ENCODE results near the gene DAD1.

The DAD1 gene

DNA sequence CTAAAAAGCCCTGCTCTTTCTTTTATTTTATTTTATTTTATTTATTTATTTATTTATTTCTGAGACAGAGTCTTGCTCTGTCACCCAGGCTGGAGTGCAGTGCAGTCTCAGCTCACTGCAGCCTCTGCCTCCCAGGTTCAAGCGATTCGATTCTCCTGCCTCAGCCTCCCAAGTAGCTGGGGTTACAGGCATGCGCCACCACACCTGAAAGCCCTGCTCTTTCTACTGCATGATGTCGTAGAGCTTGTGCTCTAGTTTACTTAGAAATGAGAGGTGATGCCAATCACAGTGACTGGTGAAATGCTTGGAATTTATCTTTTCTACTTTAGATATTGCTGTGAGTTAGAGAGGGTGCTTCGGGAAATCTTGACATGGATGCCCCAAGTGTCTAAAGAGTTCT is 54.5 kb downstream of the DAD1 start:
- no peak for DNase-seq

- no peak for DNase-seq
These were observed 55.2 kb downstream of the DAD1 start for GRCh38 chr14:22533739-22534359.

DNA sequence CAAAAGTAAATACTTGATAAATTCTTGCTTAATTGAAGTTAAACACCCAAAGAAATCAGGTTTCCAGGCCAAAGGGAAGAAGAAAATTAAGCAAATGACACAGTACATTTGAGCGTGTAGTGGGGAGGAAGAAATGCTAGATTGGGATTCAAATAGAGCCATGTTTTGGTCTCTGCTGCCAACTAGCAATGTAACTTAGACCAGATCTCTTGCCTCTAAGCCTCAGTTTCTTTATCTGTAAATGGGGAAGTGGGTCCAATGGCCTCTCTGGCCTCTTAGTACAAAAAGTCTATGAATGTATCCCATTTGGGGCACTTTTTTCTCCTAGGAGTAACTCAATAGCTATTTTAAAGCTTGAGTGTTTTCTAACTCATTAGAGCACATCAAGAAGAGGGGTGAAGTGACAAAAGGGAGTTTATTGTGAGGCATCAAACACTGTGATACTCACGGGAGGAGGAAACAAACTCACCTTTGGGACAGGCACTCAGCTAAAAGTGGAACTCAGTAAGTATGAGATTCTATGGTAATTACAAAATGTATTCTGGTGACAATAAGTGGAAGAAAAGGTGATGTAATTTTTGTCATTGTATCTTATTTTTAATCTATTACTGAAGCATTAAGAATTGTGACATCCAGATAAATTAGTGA is 55.8 kb downstream of the DAD1 start:
- no peak for DNase-seq

- no peak for DNase-seq
These were observed 56.5 kb downstream of the DAD1 start for GRCh38 chr14:22532345-22533056.

GRCh38 chr14:22531451-22532344 is 57.3 kb downstream of the DAD1 start:
- peak; percentile 83 for DNase-seq

- DNase-seq: no peak
These were observed 58.9 kb downstream of the DAD1 start for GRCh38 chr14:22530127-22530526.

- no peak for DNase-seq
These were observed 62.3 kb downstream of the DAD1 start for GRCh38 chr14:22526744-22527143.

GRCh38 chr14:22526218-22526617 is 62.8 kb downstream of the DAD1 start:
- no peak for DNase-seq

DNA sequence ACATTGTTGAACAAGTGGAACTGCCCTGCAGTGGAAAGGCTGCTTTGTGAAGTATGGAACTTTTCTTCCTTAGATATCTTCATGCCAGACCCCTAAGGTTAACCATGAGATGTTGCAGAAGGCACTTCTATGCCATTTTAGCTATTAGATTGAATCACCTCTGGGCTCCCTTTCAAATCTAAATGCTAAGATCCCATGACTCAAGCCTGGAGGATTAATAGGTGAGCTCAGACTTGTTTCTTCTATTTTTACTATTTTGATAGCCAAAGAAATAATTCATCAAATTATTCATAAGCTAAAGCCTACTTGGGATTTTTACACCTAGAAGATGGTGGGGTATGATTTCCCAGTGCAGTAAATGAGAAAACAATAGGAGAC is 64.3 kb downstream of the DAD1 start:
- no peak for DNase-seq

- no peak for DNase-seq
These were observed 64.8 kb downstream of the DAD1 start for GRCh38 chr14:22524115-22524783.

DNA sequence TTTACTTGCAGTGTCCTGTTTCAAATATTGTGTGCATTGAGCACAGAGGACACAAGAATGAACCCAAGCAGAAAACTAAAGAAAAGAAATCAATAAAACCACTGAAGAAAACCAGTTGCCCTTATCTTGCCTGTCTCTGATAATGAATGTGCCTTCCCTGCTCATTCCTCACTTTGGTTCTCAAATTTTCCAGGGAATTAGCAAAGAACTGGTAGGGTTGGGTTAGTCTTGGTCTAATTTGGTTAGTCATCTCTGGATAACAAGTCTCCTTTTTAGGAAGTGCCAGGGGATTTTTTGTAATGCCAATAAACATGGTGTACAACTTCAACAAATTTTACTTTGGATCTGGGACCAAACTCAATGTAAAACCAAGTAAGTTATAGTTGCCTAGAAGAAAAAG is 65.7 kb downstream of the DAD1 start:
- DNase-seq: no peak

DNA sequence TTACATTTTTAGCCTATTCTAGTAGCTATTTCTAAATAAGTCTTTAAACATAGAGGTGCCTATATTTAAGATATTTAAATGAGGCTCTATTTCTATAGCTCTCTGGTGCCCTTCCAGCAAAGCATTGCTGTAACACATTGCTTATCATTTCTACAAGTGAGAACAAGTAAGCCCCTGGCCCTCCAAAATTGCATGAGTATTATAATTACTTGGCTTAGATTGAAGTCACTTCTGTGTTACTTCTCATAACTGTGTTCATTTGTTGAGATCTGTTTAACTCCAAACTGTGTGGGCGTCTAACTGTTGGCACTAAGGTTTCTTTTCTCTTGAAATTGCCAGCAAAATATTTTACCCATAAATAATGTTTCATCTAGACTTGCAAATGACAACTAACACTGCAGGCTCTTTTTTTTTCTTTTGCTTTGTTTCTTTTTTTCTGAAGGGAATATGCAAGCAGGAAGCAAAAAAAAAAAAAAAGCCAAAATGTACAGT is 66.5 kb downstream of the DAD1 start:
- no peak for DNase-seq

DNA sequence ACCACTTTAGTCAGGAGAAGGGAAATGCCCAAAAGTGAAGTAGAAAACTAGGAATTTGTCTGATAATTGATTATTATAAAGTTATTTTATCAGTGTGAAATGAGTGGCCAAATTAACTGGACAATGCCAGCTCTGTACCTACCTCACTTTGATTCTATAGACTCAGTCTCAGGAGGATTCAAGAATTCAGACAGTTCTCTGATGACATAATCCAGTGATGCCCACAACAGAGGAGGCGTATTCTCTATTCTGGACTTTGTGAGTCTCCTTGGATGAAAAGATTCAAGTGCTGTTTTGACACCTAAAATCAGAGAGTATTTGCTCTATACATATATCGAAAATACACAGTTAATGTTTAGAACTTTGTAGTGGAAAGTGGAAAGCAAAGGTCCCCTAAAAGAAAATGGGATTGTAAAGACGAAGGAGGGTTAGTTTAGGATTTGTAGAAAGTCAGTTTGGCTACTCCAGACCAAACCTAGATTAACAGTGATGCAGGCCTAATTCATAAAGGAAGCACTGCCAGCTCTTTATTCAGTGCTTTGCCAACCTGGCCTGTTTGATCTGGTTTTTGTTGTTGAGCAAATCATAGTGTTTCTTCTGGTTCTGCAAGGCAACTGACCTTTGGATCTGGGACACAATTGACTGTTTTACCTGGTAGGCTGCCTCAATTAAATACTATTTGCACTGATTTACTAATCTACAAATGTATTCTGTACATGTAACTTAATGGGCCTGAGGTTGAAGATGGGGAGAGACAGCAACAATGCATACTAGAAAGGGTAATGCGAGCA is 67.4 kb downstream of the DAD1 start:
- DNase-seq: no peak

DNA sequence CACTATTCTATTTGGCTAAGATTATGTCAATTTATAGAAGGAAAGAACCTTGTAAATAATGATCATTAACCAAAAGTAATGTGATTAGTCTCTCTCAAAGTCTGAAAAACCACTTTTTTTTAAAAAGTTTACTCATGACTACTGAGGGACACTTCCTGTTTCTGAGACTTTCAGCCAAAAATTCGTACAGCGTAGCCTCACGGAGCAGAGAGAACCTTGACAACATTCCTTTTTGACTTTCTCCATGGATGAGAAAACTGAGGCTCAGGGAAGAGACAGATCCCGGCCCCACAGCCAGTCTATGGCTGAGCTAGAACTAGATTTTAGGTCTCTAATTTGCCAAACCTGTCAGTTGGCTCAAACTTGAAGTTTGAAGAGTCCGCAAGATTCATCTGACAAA is 68.2 kb downstream of the DAD1 start:
- DNase-seq: no peak

DNA sequence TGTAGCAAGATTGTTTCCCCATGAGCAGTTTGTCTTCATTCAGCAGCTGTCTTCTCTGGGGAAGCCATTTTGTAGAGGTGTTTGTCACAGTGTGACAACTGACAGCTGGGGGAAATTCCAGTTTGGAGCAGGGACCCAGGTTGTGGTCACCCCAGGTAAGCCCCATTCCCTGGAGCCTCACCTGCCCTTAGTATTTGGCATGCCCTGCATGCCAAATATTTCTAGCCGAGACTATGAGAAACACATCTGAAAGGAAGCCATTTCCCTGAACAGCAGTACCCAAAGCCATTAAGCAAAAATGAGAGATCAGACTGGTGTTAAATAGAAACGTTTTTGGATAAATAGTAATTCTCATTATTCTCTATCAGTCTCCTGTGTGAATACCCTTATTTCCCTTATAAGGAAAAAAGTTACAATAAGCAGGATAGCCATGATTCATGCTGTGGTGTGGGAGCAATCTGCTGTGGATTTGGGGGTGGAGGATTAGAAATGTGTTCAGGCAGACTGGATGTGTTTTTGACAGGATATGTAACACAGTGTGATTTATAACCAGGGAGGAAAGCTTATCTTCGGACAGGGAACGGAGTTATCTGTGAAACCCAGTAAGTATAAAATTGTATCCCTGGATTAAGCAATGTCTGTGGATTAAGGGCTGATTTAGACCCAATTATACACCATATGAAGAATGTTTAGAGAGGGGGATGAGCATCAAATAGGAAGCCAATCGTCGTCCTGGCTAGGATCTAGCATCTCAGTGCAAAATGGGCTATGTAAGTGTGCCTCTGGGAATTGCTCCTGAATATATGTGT is 68.9 kb downstream of the DAD1 start:
- DNase-seq: no peak

DNA sequence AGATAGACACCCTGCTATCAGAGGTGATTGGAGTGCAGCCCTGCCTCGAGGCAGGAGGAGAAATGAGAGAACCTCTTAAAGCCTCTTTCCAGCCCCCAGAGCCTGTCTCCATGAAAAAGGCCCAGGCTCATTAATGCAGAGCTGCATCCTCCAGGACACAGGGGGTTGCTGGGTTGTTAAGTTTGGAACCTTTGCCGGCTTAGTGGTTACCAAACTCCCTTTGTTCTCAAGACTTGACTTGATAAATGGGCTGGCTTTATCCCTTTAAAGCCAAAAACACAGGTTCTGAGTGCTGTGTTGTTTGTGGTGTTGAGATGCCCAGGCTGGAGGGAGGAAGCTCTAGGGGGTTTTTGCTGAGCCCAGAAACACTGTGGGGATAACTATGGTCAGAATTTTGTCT is 71.0 kb downstream of the DAD1 start:
- DNase-seq: no peak

DNA sequence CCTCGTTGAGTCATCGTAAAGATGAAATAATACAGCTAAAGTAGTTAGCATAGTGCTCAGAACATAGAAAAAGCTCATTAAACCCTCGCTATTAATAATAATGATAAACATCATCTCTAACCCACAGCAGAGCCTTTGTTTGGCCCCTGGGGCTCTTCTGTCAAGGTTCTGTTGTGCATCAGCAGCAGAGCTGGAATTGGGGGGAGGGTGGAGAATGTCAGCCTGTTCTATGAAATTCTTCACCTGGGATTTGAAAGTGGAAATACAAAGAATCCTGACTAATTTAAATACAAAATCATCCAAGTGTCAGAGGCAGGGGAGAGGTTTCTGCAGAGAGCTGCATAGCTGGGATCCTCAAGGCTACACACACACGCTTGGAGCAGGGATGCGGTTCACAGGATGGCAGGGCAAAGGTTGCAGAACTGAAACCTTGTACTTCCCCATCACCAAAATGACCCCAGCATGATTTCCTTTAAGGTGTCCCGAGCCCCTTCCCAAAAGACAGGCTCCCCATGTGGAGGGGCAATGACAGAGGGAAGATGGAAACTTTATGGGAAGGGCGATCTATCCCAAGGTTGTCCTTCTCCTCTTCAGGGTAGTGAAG is 71.8 kb downstream of the DAD1 start:
- no peak for DNase-seq

GRCh38 chr14:22515929-22516328 is 73.1 kb downstream of the DAD1 start:
- no peak for DNase-seq

Measured in activated CD4-positive, alpha-beta T cell treated with anti-CD3 and anti-CD28 coated beads, Interleukin-10, Interleukin-2, amounts not matched to agents 100 ng/mL and 50 ng/mL, durations not matched to agents 16 hours and 8 hours (primary cell).